GM23338 (cell line): ENCODE results near the gene ST8SIA6. TPM values are rescaled to one million over a fixed set of nuclear protein-coding genes. Genes with fewer than 3 reads are reported as not detected.

Experiments
- ATAC-seq: fragments of 200-7000 bp; cut with Tn5 transposase; 3 replicates; pipeline ENCODE4 v1.9.1; 2020
- DNase-seq: peaks from one replicate; pipeline ENCODE4 v3.0.0-alpha.2; 2015; ENCODE audit warnings: low spot score
- H2AFZ ChIP-seq: fragments of 200-600 bp; sonication (generic); 2 replicates; pipeline ENCODE4 v1.8.0; 2016; ENCODE audit warnings: antibody characterized with exemption, mild to moderate bottlenecking, moderate library complexity
- H3F3A ChIP-seq: fragments of 200-600 bp; sonication (generic); replicated peaks from 2 replicates; pipeline ENCODE4 v1.8.0; 2017; ENCODE audit warnings: antibody characterized with exemption, mixed run types, low read depth
- H3K27ac ChIP-seq: fragments of 200-600 bp; sonication (generic); 2 replicates; pipeline ENCODE4 v1.6.1; 2016; ENCODE audit warnings: low read depth
- H3K27me3 ChIP-seq: fragments of 200-600 bp; sonication (generic); 2 replicates; pipeline ENCODE4 v1.8.0; 2016; ENCODE audit warnings: mild to moderate bottlenecking, mixed run types, moderate library complexity; ENCODE audit not compliant: insufficient read depth
- H3K36me3 ChIP-seq: fragments of 200-600 bp; sonication (generic); 2 replicates; pipeline ENCODE4 v1.8.0; 2016; ENCODE audit warnings: mild to moderate bottlenecking; ENCODE audit not compliant: insufficient read depth
- H3K4me1 ChIP-seq: fragments of 200-600 bp; sonication (generic); 2 replicates; pipeline ENCODE4 v1.8.0; 2016; ENCODE audit warnings: mild to moderate bottlenecking, moderate library complexity; ENCODE audit not compliant: insufficient read depth
- H3K4me2 ChIP-seq: fragments of 200-600 bp; sonication (generic); 2 replicates; pipeline ENCODE4 v1.7.1; 2017; ENCODE audit warnings: mixed run types
- H3K4me3 ChIP-seq: fragments of 200-600 bp; sonication (generic); 2 replicates; pipeline ENCODE4 v1.6.1; 2016; ENCODE audit warnings: mixed run types
- H3K79me2 ChIP-seq: fragments of 200-600 bp; sonication (generic); replicated peaks from 2 replicates; pipeline ENCODE4 v1.8.0; 2017; ENCODE audit warnings: mild to moderate bottlenecking; ENCODE audit not compliant: insufficient read depth
- H3K9me2 ChIP-seq: fragments of 200-600 bp; sonication (generic); 2 replicates; pipeline ENCODE4 v1.8.0; 2017; ENCODE audit not compliant: insufficient read depth
- H4K20me1 ChIP-seq: fragments of 200-600 bp; sonication (generic); replicated peaks from 2 replicates; pipeline ENCODE4 v1.8.0; 2017; ENCODE audit warnings: mild to moderate bottlenecking; ENCODE audit not compliant: insufficient read depth
- H3K27ac Mint-ChIP-seq: 2 replicates; pipeline ENCODE4 v1.8.0; 2020; ENCODE audit warnings: inconsistent platforms, mild to moderate bottlenecking, moderate library complexity, mixed read lengths
- H3K27me3 Mint-ChIP-seq: 3 replicates; pipeline ENCODE4 v1.8.0; 2022; ENCODE audit warnings: low read depth, mild to moderate bottlenecking, moderate library complexity, mixed read lengths, inconsistent platforms; ENCODE audit not compliant: insufficient read depth, poor library complexity
- H3K36me3 Mint-ChIP-seq: 3 replicates; pipeline ENCODE4 v1.8.0; 2021; ENCODE audit warnings: low read depth, mild to moderate bottlenecking, inconsistent platforms, moderate library complexity, mixed read lengths
- H3K4me1 Mint-ChIP-seq: 3 replicates; pipeline ENCODE4 v1.8.0; 2020; ENCODE audit warnings: mild to moderate bottlenecking, inconsistent platforms, mixed read lengths
- H3K4me3 Mint-ChIP-seq: 3 replicates; pipeline ENCODE4 v1.8.0; 2021; ENCODE audit warnings: moderate library complexity, mild to moderate bottlenecking, inconsistent platforms, mixed read lengths
- H3K9me3 Mint-ChIP-seq: 3 replicates; pipeline ENCODE4 v1.8.0; 2020; ENCODE audit warnings: moderate library complexity, mild to moderate bottlenecking, inconsistent platforms, mixed read lengths
- ETS1 ChIP-seq: IDR thresholded peaks from 2 replicates; pipeline ENCODE4 v1.6.1; 2016; ENCODE audit warnings: antibody characterized with exemption
- POLR2AphosphoS5 ChIP-seq: IDR thresholded peaks from 2 replicates; pipeline ENCODE4 v1.6.1; 2016; ENCODE audit warnings: antibody characterized with exemption, low read depth
- REST ChIP-seq: IDR thresholded peaks from one replicate; pipeline ENCODE4 v1.6.1; 2018; ENCODE audit warnings: antibody characterized with exemption; ENCODE audit not compliant: unreplicated experiment
- ZNF331 ChIP-seq: fragments of 250-450 bp; sonication (Bioruptor Pico); IDR thresholded peaks from 2 replicates; pipeline ENCODE4 v1.5.0; 2020; ENCODE audit warnings: low read depth, mild to moderate bottlenecking, moderate library complexity
- ZNF462 ChIP-seq: fragments of 250-450 bp; sonication (Bioruptor Pico); IDR thresholded peaks from 2 replicates; pipeline ENCODE4 v1.5.0; 2020; ENCODE audit warnings: mild to moderate bottlenecking, moderate library complexity
- polyA plus RNA-seq: library from polyadenylated mRNA; unstranded; fragments of >200 nt; fragmentation: Nextera tagmentation; extraction: Ambion mirVana; gene quantifications from 2 replicates; pipeline ENCODE4 v1.2.1, GENCODE V29; 2016
- total RNA-seq: library from RNA; depleted of rRNA; stranded (reverse); fragments of >200 nt; shearing (Covaris generic); gene quantifications from 2 replicates; pipeline ENCODE4 v1.2.3, GENCODE V29; 2014

Gene ST8SIA6
- total and polyA plus RNA-seq, 2 experiments from 2014 or later, result 1.6 to 2.3 TPM

GRCh38 chr10:17276756-17277424 is 177.5 kb downstream of the ST8SIA6 start:
- Histone ChIP-seq H3K9me2 (no peaks in the 10 kb centered on the region), H4K20me1 (no peaks in the 10 kb centered on the region), H3K4me2 (no peak overlapping the region), H3K36me3 (no peaks in the 10 kb centered on the region; the same call in 1 of the 2 replicates), H3F3A (no peaks in the 10 kb centered on the region), H3K4me1 (no peaks in the 10 kb centered on the region), H3K27ac (no peak overlapping the region), H3K79me2 (no peaks in the 10 kb centered on the region), H3K27me3 (no peaks in the 10 kb centered on the region), H3K4me3 (no peak overlapping the region), H2AFZ (no peak overlapping the region)
- Mint-ChIP-seq H3K4me3 (no peak overlapping the region), H3K4me1 (no peaks in the 10 kb centered on the region), H3K36me3 (peaks cover 27% of the 10 kb centered on the region), H3K27ac (no peak overlapping the region), H3K9me3 (peaks cover 56% of the 10 kb centered on the region), H3K27me3 (peaks cover 5% of the 10 kb centered on the region)
- ATAC-seq (no peak), DNase-seq (no peak)
- TF ChIP-seq ZNF331 (CRISPR knock-in tag) (no peak), ETS1 (no peak)

GRCh38 chr10:17273403-17273802 is 181.0 kb downstream of the ST8SIA6 start:
- H3K27ac Mint-ChIP-seq, result no peak overlapping the region
- no peaks in the 10 kb centered on the region for H3K79me2 ChIP-seq
- TF ChIP-seq ZNF331 (CRISPR knock-in tag) (no peak), REST (no peak), POLR2AphosphoS5 (no peak), ZNF462 (CRISPR knock-in tag) (no peak)
- no peaks in the 10 kb centered on the region for H3K4me1 Mint-ChIP-seq
- H3F3A ChIP-seq, result no peaks in the 10 kb centered on the region
- H3K27me3 Mint-ChIP-seq, result peaks cover 5% of the 10 kb centered on the region
- H3K4me2 ChIP-seq, result no peak overlapping the region
- no peak overlapping the region for H3K27ac ChIP-seq
- no peak overlapping the region for H3K4me3 Mint-ChIP-seq
- no peaks in the 10 kb centered on the region for H4K20me1 ChIP-seq
- peaks cover 32% of the 10 kb centered on the region for H3K9me3 Mint-ChIP-seq
- H3K36me3 Mint-ChIP-seq, result peaks cover 17% of the 10 kb centered on the region
- no peak for ATAC-seq
- no peak for DNase-seq
- H3K9me2 ChIP-seq, result no peaks in the 10 kb centered on the region; the same call in 1 of the 2 replicates
- no peaks in the 10 kb centered on the region for H3K27me3 ChIP-seq
- no peak overlapping the region for H2AFZ ChIP-seq
- H3K36me3 ChIP-seq, result no peaks in the 10 kb centered on the region
- no peak overlapping the region for H3K4me3 ChIP-seq
- H3K4me1 ChIP-seq, result no peaks in the 10 kb centered on the region
